ENCODE results near the gene STX3. TPM values are rescaled to one million over a fixed set of nuclear protein-coding genes. Genes with fewer than 3 reads are reported as not detected.

Gene STX3
- total and polyA plus RNA-seq, 2 of the 8 experiments (the other 6 are each of a cell fraction or from before 2014, with no cell fraction given) = 50.5 to 56.1 TPM

GRCh38 chr11:59746111-59746510, 9.1 kb upstream of the STX3 start:
- 81% methylated on average over 2 of the region's 2 CpGs; no CpG with 5 or more reads in 1 of the 2 experiments for WGBS, 2 experiments (ENCODE audit: extremely low coverage in 1 of 2, insufficient coverage in 1 of 2, insufficient read length in 1 of 2, insufficient replicate concordance in 2 of 2, low coverage in 1 of 2, low lambda C conversion rate in 2 of 2, missing lambda C conversion rate in 1 of 2)
- H3K4ac ChIP-seq (replicated peaks; ENCODE audit: insufficient read length, low read depth, low read length) = no peak overlapping the region
- no peaks in the 10 kb centered on the region for H3K27me3 ChIP-seq (replicated peaks in 1 of 4; ENCODE audit: control insufficient read depth in 3 of 4, extremely low read depth in 1 of 4, insufficient read depth in 3 of 4, low read length in 3 of 4)
- no peak overlapping the region for H3K27ac ChIP-seq (ENCODE audit: low read depth, low read length)
- no peak overlapping the region for H2BK120ac ChIP-seq (replicated peaks; ENCODE audit: low read depth, low read length)
- no peaks in the 10 kb centered on the region for H3K79me2 ChIP-seq (ENCODE audit: control insufficient read depth in 1 of 2, insufficient read depth in 2 of 2, low read length in 2 of 2)
- H3K4me3 ChIP-seq (ENCODE audit: extremely low read depth in 1 of 4, insufficient read depth in 2 of 4, low read depth in 3 of 4, low read length in 4 of 4) = no peak overlapping the region
- no peak overlapping the region for H2BK20ac ChIP-seq (ENCODE audit: low read length)
- H4K91ac ChIP-seq (replicated peaks; ENCODE audit: insufficient read length, low read length) = no peak overlapping the region
- no peak overlapping the region for H2AFZ ChIP-seq (ENCODE audit: low read length)
- H2AK5ac ChIP-seq (ENCODE audit: low read depth, low read length) = no peak overlapping the region
- DNase-seq (ENCODE audit: low read depth in 1 of 2, low spot score in 2 of 2) (no peak), FAIRE-seq (no peak)
- no peaks in the 10 kb centered on the region for H3K4me1 ChIP-seq (replicated peaks in 1 of 4; ENCODE audit: control insufficient read depth in 3 of 4, insufficient read depth in 4 of 4, low read length in 3 of 4)
- H3K23ac ChIP-seq (ENCODE audit: insufficient read length) = no peak overlapping the region
- no peak overlapping the region for H3K9ac ChIP-seq (replicated peaks in 1 of 4; ENCODE audit: extremely low read depth in 1 of 4, low read depth in 3 of 4, low read length in 3 of 4)
- no peak overlapping the region for H4K5ac ChIP-seq (ENCODE audit: insufficient read length, low read depth, low read length)
- no peak overlapping the region for H2BK15ac ChIP-seq (ENCODE audit: low read length)
- H4K8ac ChIP-seq (ENCODE audit: extremely low read depth, insufficient read depth, low read length) = no peak overlapping the region
- ChIA-PET POLR2A (ENCODE audit: partially characterized antibody) (no interaction called here), CTCF (ENCODE audit: partially characterized antibody) (interaction anchor here (1.5 kb wide), 1 partner anchor 10 kb away, joined by 5 read pairs; the partner anchor contains the start of gene STX3)
- no peaks in the 10 kb centered on the region for H3K36me3 ChIP-seq (ENCODE audit: control insufficient read depth in 2 of 4, insufficient read depth in 4 of 4, low read length in 3 of 4)
- no peak overlapping the region for H3K4me2 ChIP-seq (ENCODE audit: insufficient read depth in 1 of 2, low read depth in 2 of 2, low read length in 2 of 2)
- no peaks in the 10 kb centered on the region for H3K23me2 ChIP-seq (ENCODE audit: low read depth, low read length)
- no peak overlapping the region for H2BK12ac ChIP-seq (ENCODE audit: low read depth, low read length)
- H3K56ac ChIP-seq (replicated peaks; ENCODE audit: insufficient read length, low read depth, low read length) = no peak overlapping the region
- no peak overlapping the region for H3K18ac ChIP-seq (ENCODE audit: extremely low read depth, low read length)
- no peaks in the 10 kb centered on the region for H3K79me1 ChIP-seq (ENCODE audit: low read depth, low read length)
- no peak overlapping the region for H2BK5ac ChIP-seq (ENCODE audit: low read depth, low read length)
- no peaks in the 10 kb centered on the region for H3K9me3 ChIP-seq (ENCODE audit: insufficient read depth in 2 of 2, low read depth in 1 of 2, low read length in 1 of 2)
- H4K20me1 ChIP-seq (replicated peaks in 1 of 2; ENCODE audit: control insufficient read depth in 1 of 2, insufficient read depth in 2 of 2, low read length in 2 of 2) = no peaks in the 10 kb centered on the region
- H3K14ac ChIP-seq (ENCODE audit: insufficient read length) = no peak overlapping the region
- TF ChIP-seq CEBPB (IDR thresholded peaks at IDR 0.05; ENCODE audit: low read depth, low read length) = no peak
- no peak for TF ChIP-seq TAF7 (optimal IDR thresholded peaks at IDR 0.05; ENCODE audit: borderline replicate concordance, low read depth, low read length)
- TF ChIP-seq CBX8 (IDR thresholded peaks at IDR 0.05; ENCODE audit: borderline replicate concordance, low read depth, low read length) = no peak
- no peak for TF ChIP-seq ATF2 (IDR thresholded peaks at IDR 0.05; ENCODE audit: low read length)
- TF ChIP-seq USF2 (IDR thresholded peaks at IDR 0.05; ENCODE audit: low read length) = no peak
- no peak for TF ChIP-seq NRF1 (IDR thresholded peaks at IDR 0.05; ENCODE audit: low read depth, low read length)
- no peak for TF ChIP-seq SIN3A (conservative IDR thresholded peaks at IDR 0.05 in 1 of 2, IDR thresholded peaks at IDR 0.05 in 1 of 2; ENCODE audit: low read depth in 1 of 2, low read length in 2 of 2)
- no peak for TF ChIP-seq TCF12 (IDR thresholded peaks at IDR 0.05; ENCODE audit: low read depth, low read length)
- TF ChIP-seq POU5F1 (IDR thresholded peaks at IDR 0.05; ENCODE audit: low read depth, low read length) = no peak
- no peak for TF ChIP-seq HDAC2 (IDR thresholded peaks at IDR 0.05; ENCODE audit: borderline replicate concordance in 1 of 2, low read depth in 2 of 2, low read length in 2 of 2)
- TF ChIP-seq RBBP5 (IDR thresholded peaks at IDR 0.05; ENCODE audit: borderline replicate concordance, low read depth, low read length) = no peak
- no peak for TF ChIP-seq POLR2A (IDR thresholded peaks at IDR 0.05; ENCODE audit: control extremely low read depth in 1 of 2, low read depth in 2 of 2, low read length in 2 of 2)

Data from H1 (cell line).